Measurements from ENCODE around the gene IL2RA. TPM values are rescaled to one million over a fixed set of nuclear protein-coding genes. Genes with fewer than 3 reads are reported as not detected.

Gene IL2RA
- total RNA-seq, 2 experiments from 2014 or later: 437 to 446 TPM

DNA sequence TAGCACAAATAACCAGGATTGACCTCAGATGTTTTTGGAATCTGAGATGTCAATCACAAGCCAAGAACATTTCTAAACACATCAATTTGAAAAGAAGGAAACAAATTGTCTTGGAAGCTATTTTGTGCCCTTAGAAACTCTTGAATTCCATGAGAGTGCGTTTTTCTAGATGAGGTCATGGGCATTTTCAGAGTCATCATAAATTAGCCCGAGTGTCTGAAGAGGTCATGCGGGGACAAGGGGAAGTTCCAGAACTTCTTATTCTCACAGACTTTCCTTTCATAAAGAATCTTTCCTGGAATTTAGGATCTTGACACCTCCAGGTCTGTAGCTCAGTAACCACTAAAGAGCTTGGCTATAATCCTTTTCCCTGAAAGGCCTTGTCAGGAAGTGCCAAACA lies 28.2 kb downstream of the IL2RA start:
- no peak for DNase-seq
- Mint-ChIP-seq H3K27me3 (no peaks in the 10 kb centered on the region), H3K9me3 (peaks cover 4% of the 10 kb centered on the region), H3K4me1 (peaks cover 74% of the 10 kb centered on the region), H3K27ac (peak overlapping the region; percentile 48), H3K36me3 (ENCODE audit: low read depth) (peaks cover 81% of the 10 kb centered on the region), H3K4me3 (no peak overlapping the region)
- ChIA-PET POLR2A (interaction anchor here (0.8 to 1.8 kb wide), 5 partner anchors 17 to 56 kb away, joined by 3 to 19 read pairs (median 3); no protein-coding TSS in a partner anchor), CTCF (interaction anchor here (0.8 to 1.4 kb wide), 6 partner anchors 17 to 614 kb away, joined by 3 to 16 read pairs (median 3); no protein-coding TSS in a partner anchor)

DNA sequence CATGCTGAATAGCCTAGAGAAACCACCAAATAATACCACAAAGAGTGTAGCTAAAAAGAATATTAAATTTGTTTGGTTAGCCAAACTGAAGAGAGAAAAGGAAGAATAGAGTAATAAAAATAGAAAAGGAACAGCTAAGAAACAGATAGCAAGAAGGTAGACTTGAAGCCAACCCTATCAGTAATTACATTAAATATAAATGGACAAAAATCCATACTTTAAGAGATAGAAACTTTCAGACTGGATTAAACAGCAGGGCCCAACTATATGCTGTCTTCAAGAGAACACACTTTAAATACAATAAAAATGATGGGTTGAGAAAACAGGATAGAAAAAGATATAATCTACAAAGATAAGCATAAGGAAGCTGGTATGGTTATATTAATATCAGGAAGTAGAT lies 31.2 kb downstream of the IL2RA start:
- POLR2A ChIA-PET: interaction anchor here (1.4 kb wide), 1 partner anchor 18 kb away, joined by 5 read pairs; no protein-coding TSS in a partner anchor
- H3K36me3 Mint-ChIP-seq (ENCODE audit: low read depth): peaks cover 78% of the 10 kb centered on the region
- H3K27me3 Mint-ChIP-seq: no peaks in the 10 kb centered on the region
- DNase-seq: no peak
- CTCF ChIA-PET: interaction anchor here (1.0 to 2.1 kb wide), 4 partner anchors 16 to 55 kb away, joined by 3 to 7 read pairs (median 4); no protein-coding TSS in a partner anchor
- no peak overlapping the region for H3K27ac Mint-ChIP-seq
- H3K9me3 Mint-ChIP-seq: peaks cover 4% of the 10 kb centered on the region
- peaks cover 66% of the 10 kb centered on the region for H3K4me1 Mint-ChIP-seq
- H3K4me3 Mint-ChIP-seq: no peak overlapping the region

DNA sequence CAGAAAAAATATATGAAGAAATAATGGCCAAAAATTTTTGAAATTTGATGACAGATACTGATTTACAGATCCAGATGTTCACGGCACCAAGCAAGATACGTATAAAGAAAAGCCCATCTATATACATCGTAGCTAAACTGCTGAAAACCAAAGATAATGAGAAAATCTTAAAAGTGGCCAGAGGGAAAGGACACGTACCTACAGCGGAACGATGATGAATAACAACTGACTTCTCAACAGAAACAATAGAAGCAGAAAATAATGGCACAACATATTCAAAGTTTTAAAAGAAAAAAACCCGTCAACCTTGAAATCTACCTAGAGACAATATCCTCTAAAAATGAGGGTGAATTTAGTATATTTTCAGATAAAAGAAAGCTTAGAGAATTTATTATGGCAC lies 31.9 kb downstream of the IL2RA start:
- Mint-ChIP-seq H3K4me3 (no peak overlapping the region), H3K27ac (no peak overlapping the region), H3K4me1 (peaks cover 61% of the 10 kb centered on the region), H3K9me3 (peaks cover 4% of the 10 kb centered on the region), H3K36me3 (ENCODE audit: low read depth) (peaks cover 76% of the 10 kb centered on the region), H3K27me3 (no peaks in the 10 kb centered on the region)
- ChIA-PET POLR2A (interaction anchor here (1.4 kb wide), 1 partner anchor 17 kb away, joined by 5 read pairs; no protein-coding TSS in a partner anchor), CTCF (interaction anchor here (1.1 to 2.1 kb wide), 3 partner anchors 16 to 56 kb away, joined by 3 to 7 read pairs (median 3); no protein-coding TSS in a partner anchor)
- no peak for DNase-seq

DNA sequence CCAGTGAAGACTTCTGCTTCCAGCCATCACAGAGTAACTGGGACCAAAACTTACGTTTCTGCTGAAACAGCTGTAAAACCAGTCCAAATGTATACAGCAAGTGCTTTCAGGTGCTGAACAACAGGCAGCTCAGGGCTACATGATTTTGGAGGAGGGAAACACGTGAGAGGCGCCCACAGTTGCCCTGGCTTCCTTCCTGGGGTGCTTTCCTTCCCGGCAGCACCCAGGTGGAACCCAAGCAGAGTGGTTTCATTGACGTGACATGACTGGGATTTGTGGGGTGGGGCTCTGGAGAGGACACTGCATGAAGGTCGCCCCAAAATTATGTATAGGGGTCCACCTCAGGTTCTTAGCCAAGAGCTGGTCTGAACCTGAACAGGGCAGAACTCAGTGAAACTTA lies 34.2 kb downstream of the IL2RA start:
- H3K27ac Mint-ChIP-seq: peak overlapping the region; percentile 75
- H3K27me3 Mint-ChIP-seq: no peaks in the 10 kb centered on the region
- no peak for DNase-seq
- peaks cover 4% of the 10 kb centered on the region for H3K9me3 Mint-ChIP-seq
- no peak overlapping the region for H3K4me3 Mint-ChIP-seq
- CTCF ChIA-PET: interaction anchor here (0.9 kb wide), 1 partner anchor 14 kb away, joined by 3 read pairs; no protein-coding TSS in a partner anchor
- H3K36me3 Mint-ChIP-seq (ENCODE audit: low read depth): peaks cover 83% of the 10 kb centered on the region
- POLR2A ChIA-PET: interaction anchor here (0.7 to 2.1 kb wide), 9 partner anchors 8 to 62 kb away, joined by 3 to 8 read pairs (median 5); no protein-coding TSS in a partner anchor
- H3K4me1 Mint-ChIP-seq: peaks cover 54% of the 10 kb centered on the region

DNA sequence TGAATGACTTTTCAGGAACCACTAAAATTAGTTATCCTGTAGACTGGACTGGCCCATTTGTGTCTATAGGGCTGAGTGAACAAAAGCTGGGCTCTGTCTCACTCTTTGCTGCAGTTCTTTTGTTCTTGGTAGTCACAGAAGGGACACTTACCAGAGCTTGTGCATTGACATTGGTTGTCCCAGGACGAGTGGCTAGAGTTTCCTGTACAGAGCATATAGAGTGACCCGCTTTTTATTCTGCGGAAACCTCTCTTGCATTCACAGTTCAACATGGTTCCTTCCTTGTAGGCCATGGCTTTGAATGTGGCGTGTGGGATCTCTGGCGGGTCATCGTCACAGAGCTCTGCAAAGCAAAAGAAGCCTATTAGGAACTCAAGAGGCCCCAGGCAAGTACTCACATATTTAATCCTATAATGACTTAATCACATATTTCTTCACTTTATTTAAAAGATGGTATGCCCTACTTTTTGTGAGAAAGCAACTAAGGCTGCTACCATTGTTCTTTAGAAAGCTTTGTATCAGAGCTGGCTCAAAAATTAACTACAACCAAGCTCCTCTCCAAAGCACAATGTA lies 36.4 kb downstream of the IL2RA start:
- H3K36me3 Mint-ChIP-seq (ENCODE audit: low read depth): peaks cover 88% of the 10 kb centered on the region
- peaks cover 58% of the 10 kb centered on the region for H3K4me1 Mint-ChIP-seq
- H3K9me3 Mint-ChIP-seq: peaks cover 4% of the 10 kb centered on the region
- H3K27me3 Mint-ChIP-seq: no peaks in the 10 kb centered on the region
- POLR2A ChIA-PET: interaction anchor here (1.3 kb wide), 1 partner anchor 9 kb away, joined by 3 read pairs; no protein-coding TSS in a partner anchor
- no peak for DNase-seq
- H3K4me3 Mint-ChIP-seq: no peak overlapping the region
- CTCF ChIA-PET: interaction anchor here (1.4 kb wide), 1 partner anchor 61 kb away, joined by 4 read pairs; no protein-coding TSS in a partner anchor
- H3K27ac Mint-ChIP-seq: no peak overlapping the region

DNA sequence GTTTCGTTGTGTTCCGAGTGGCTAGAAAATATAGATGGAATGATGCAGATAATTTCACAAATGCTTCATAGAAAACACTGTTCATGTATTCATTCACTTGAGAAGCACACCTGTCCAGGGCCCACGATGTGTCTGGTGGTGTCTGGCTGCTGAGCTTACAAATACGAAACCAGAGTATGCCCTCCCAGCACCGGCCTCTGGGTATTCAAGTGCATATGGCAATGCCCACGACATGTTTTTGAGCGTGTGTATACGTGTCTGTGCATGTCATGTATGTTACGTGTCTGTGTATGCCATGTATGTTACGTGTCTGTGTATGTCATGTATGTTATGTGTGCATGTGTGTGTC lies 37.9 kb downstream of the IL2RA start:
- H3K36me3 Mint-ChIP-seq (ENCODE audit: low read depth): peaks cover 90% of the 10 kb centered on the region
- ChIA-PET POLR2A (no interaction called here), CTCF (no interaction called here)
- no peak overlapping the region for H3K27ac Mint-ChIP-seq
- H3K4me3 Mint-ChIP-seq: no peak overlapping the region
- H3K4me1 Mint-ChIP-seq: peaks cover 56% of the 10 kb centered on the region
- no peak for DNase-seq
- no peaks in the 10 kb centered on the region for H3K9me3 Mint-ChIP-seq
- H3K27me3 Mint-ChIP-seq: no peaks in the 10 kb centered on the region

DNA sequence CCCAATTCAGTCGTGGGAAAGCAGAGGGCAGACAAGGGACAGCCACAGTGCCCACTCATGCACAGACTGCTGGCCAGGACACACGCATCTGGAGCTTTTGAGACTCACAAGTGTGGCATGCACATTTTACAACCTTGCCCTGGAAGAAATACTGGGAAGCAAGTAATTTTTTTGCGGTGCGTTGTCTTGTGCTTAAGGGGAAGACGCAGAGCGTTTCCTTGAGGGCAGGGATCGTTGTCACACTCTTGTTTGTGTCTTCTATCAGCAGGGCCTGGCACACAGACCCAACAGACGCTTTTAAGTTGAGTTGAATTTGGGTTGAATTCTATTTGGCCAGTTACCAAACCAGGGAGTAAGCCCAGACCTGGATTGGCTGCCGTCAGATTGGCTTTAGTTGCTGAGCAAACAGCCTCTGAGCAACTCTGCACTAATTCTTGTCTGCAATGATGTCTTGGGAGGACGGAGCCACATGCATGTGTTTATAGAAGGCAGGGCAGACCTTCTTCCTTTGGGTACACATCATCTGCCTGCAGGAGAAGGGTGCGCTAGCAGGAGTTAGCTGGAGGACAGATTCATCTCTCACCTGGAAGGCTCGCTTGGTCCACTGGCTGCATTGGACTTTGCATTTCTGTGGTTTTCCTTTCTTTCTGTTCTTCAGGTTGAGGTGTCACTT lies 38.4 kb downstream of the IL2RA start:
- POLR2A ChIA-PET: interaction anchor here (1.2 kb wide), 1 partner anchor 29 kb away, joined by 3 read pairs; no protein-coding TSS in a partner anchor
- DNase-seq: no peak
- Mint-ChIP-seq H3K4me3 (no peak overlapping the region), H3K9me3 (no peaks in the 10 kb centered on the region), H3K27ac (no peak overlapping the region), H3K36me3 (ENCODE audit: low read depth) (peaks cover 95% of the 10 kb centered on the region), H3K4me1 (peaks cover 61% of the 10 kb centered on the region), H3K27me3 (no peaks in the 10 kb centered on the region)
- CTCF ChIA-PET: interaction anchor here (0.8 kb wide), 1 partner anchor 9 kb away, joined by 3 read pairs; no protein-coding TSS in a partner anchor

DNA sequence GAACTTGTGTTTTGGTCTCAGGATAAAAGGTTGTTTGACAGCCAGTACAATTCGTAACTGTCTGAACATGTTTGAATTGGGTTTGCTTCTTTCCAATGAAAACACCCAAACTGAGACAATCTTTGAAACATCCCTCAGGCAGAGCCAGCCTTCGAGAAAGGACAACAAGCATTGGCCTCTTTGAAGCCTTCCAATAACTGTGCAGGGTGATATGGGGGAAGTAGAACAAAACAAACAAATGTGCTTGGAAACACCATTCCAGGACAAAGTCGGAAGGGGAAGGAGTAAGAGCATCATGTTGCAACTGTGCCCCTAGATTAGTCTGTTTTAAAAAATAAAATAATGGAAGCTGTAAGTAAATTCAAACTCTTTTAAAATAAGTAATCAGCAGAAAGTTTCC lies 39.5 kb downstream of the IL2RA start:
- H3K4me3 Mint-ChIP-seq: no peak overlapping the region
- ChIA-PET CTCF (interaction anchor here (0.8 to 1.0 kb wide), 2 partner anchors 8 to 64 kb away, joined by 3 to 4 read pairs; no protein-coding TSS in a partner anchor), POLR2A (interaction anchor here (0.6 to 1.2 kb wide), 2 partner anchors 9 to 30 kb away, joined by 3 read pairs; no protein-coding TSS in a partner anchor)
- H3K27me3 Mint-ChIP-seq: no peaks in the 10 kb centered on the region
- H3K36me3 Mint-ChIP-seq (ENCODE audit: low read depth): peaks cover 95% of the 10 kb centered on the region
- H3K27ac Mint-ChIP-seq: peak overlapping the region; percentile 30
- peaks cover 56% of the 10 kb centered on the region for H3K4me1 Mint-ChIP-seq
- no peak for DNase-seq
- H3K9me3 Mint-ChIP-seq: no peaks in the 10 kb centered on the region

DNA sequence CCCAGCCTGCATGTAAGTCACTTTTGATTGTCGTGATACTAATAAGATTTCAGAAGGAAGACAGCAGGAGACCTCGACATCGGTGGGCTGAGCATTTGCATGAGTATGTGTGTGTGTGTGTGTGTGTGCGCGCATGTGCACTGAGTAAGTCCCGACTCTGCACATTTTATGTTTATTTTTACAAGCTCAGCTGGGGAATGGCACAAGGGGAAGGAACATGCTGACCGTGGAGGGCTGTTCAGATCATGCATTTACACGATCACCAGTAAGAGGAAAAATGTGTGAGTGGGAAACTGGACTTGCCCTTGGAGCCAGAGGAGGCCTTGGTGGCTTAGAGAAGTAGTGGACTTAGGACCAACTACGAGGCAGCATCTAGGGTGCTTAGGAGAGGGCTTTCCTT lies 41.3 kb downstream of the IL2RA start:
- Mint-ChIP-seq H3K9me3 (no peaks in the 10 kb centered on the region), H3K27me3 (no peaks in the 10 kb centered on the region), H3K36me3 (ENCODE audit: low read depth) (peaks cover 94% of the 10 kb centered on the region), H3K4me3 (no peak overlapping the region), H3K4me1 (peaks cover 57% of the 10 kb centered on the region), H3K27ac (peak overlapping the region; percentile 54)
- ChIA-PET POLR2A (no interaction called here), CTCF (no interaction called here)
- DNase-seq: no peak

DNA sequence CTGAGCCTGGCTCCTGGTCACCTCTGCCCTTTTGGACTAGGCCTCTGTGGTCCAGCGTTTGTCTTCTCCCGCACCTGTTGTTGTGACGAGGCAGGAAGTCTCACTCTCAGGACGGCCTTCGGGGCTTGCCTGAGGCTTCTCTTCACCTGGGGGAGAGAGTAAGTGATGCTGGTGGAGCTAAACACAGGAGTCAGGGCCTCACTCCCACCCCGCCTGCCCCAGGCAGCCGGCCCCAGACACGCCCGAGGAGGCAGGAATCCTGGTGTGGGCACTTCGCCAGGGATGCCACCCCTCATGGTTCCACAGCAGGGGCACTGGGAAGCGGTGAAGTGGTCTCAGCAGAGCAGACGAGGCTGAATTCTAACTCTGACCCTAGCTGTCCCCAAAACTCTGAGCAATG lies 42.4 kb downstream of the IL2RA start:
- ChIA-PET CTCF (interaction anchor here (0.6 kb wide), 1 partner anchor 176 kb away, joined by 3 read pairs; no protein-coding TSS in a partner anchor), POLR2A (interaction anchor here (0.8 to 1.1 kb wide), 3 partner anchors 8 to 43 kb away, joined by 3 to 4 read pairs (median 3); partner anchors contain the start of gene IL15RA)
- Mint-ChIP-seq H3K9me3 (no peaks in the 10 kb centered on the region), H3K27ac (peak overlapping the region; percentile 44), H3K27me3 (no peaks in the 10 kb centered on the region), H3K36me3 (ENCODE audit: low read depth) (peaks cover 97% of the 10 kb centered on the region), H3K4me1 (peaks cover 67% of the 10 kb centered on the region), H3K4me3 (no peak overlapping the region)
- DNase-seq: peak; percentile 14

DNA sequence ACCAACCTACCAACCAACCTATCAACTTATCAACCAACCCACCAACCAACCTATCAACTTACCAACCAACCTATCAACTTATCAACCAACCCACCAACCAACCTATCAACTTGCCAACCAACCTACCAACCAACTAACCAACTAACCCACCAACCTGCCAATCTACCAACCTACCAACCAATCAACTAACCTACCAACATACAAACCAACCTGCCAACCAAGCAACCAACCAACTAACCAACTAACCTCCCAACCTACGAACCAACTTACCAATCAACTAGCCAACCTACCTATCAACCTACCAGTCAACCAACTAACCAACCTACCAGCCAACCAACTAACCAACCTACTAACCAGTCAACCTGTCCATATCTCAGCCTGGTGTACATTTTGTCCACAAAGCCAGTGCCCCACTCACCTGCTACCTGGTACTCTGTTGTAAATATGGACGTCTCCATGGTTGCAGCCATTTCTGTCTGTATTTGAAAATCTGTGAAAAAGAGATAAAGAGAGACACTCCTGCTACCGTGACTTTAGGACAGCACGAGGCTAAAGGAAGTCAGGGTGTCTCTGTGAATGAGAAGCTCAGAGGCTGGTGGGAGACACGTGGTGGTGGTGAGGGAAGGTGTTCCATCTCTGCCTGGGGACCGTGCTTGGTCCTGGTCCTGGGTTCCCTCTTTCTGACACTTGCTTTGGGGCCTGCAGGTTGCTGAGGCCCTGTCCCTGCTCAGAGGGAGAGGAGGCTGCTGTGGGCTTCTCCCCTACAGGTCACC lies 43.0 kb downstream of the IL2RA start:
- CTCF ChIA-PET: interaction anchor here (0.6 kb wide), 1 partner anchor 176 kb away, joined by 3 read pairs; no protein-coding TSS in a partner anchor
- Mint-ChIP-seq H3K4me3 (no peak overlapping the region), H3K27ac (peak overlapping the region; percentile 44), H3K9me3 (no peaks in the 10 kb centered on the region), H3K36me3 (ENCODE audit: low read depth) (peaks cover 97% of the 10 kb centered on the region), H3K27me3 (no peaks in the 10 kb centered on the region), H3K4me1 (peaks cover 71% of the 10 kb centered on the region)
- POLR2A ChIA-PET: interaction anchor here (0.8 to 1.1 kb wide), 3 partner anchors 8 to 42 kb away, joined by 3 to 4 read pairs (median 3); partner anchors contain the start of gene IL15RA
- DNase-seq: no peak

DNA sequence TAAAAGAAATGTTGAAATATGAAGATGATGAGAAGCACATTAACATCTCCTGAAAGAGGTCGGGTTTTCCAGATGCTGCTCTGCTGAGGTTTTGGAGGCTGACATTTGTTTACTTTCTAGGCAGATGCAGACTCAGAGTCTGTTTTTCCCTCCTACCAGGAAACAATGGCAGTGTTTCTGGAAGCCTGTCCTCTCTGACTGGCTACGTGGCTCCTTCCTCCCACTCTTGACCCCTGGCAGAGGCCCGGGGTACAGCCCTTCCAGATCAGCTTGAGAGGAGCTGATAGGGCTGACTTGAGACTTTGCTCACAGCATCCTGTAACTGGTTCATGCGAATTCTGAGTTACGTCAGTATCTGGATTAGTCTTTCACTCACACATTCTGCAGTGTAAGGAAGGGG lies 43.7 kb downstream of the IL2RA start:
- Mint-ChIP-seq H3K4me3 (no peak overlapping the region), H3K4me1 (peaks cover 70% of the 10 kb centered on the region), H3K9me3 (no peaks in the 10 kb centered on the region), H3K27ac (peak overlapping the region; percentile 44), H3K36me3 (ENCODE audit: low read depth) (peaks cover 95% of the 10 kb centered on the region), H3K27me3 (no peaks in the 10 kb centered on the region)
- no peak for DNase-seq
- POLR2A ChIA-PET: no interaction called here
- CTCF ChIA-PET: no interaction called here
